Ovary (tissue), 3 donors: ENCODE results near the gene SIGLEC1.

Experiments used
- POLR2A ChIP-seq: fragments of 450-650 bp; IDR thresholded peaks from one replicate; pipeline ENCODE4 v1.6.1; 2017; ENCODE audit warnings: antibody characterized with exemption, mild to moderate bottlenecking, moderate library complexity
- TF ChIP-seq, protein P1 (sequence below), 3 donors: fragments of 450-650 bp in 2 of 3; fragments of 200-600 bp in 1 of 3; IDR thresholded peaks; one replicate each; pipeline versions ENCODE4 v1.5.1 to v1.8.0; 2016 to 2022; ENCODE audit warnings: antibody characterized with exemption in 3 of 3, mild to moderate bottlenecking in 1 of 3
- donor health status: DM: no; HTN: no; CAD: no.

DNA sequence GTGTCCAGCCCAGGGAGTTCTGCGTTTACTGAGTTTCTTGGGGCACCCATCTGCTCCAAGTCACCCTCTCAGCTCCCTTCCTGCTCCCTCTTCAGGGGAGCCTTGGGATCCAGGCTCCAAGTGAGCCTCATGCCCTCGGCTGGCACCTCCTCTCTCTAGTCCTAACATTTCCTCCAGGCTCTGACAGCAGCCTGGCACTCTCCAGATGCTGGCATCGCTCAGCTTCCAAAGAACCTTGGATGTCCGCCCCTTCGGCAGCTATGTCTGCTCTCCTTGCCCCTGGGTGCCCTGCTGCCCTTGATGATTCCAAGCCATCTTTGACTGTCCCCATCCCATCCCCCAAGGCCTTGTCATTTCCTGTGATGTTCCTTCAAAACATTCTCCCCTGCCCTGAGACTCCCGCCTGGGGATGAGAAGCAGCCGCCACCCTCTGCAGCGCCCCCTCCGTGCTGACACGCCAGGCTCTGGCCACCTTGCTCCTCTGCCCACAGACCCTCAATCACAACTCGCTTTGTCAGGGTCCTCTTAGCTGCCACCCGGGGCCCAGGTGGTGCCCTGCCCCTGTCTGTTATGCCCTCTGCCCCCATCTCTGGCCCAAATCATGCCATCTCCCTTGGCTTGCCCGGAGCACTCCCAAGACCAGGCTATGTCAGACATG, 42.6 kb downstream of the SIGLEC1 start:
- TF ChIP-seq, protein P1, sequence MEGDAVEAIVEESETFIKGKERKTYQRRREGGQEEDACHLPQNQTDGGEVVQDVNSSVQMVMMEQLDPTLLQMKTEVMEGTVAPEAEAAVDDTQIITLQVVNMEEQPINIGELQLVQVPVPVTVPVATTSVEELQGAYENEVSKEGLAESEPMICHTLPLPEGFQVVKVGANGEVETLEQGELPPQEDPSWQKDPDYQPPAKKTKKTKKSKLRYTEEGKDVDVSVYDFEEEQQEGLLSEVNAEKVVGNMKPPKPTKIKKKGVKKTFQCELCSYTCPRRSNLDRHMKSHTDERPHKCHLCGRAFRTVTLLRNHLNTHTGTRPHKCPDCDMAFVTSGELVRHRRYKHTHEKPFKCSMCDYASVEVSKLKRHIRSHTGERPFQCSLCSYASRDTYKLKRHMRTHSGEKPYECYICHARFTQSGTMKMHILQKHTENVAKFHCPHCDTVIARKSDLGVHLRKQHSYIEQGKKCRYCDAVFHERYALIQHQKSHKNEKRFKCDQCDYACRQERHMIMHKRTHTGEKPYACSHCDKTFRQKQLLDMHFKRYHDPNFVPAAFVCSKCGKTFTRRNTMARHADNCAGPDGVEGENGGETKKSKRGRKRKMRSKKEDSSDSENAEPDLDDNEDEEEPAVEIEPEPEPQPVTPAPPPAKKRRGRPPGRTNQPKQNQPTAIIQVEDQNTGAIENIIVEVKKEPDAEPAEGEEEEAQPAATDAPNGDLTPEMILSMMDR (IDR thresholded peaks at IDR 0.05) = no peak
- no peak for TF ChIP-seq POLR2A
